Loucy (cell line): ENCODE results near the gene PKHD1.

Experiments
- H2AFZ ChIP-seq: fragments of 200-600 bp; sonication (generic); 2 replicates; pipeline ENCODE4 v1.6.0; 2016; ENCODE audit warnings: antibody characterized with exemption, mild to moderate bottlenecking, low read length, moderate library complexity
- H3F3A ChIP-seq: fragments of 200-600 bp; 2 replicates; pipeline ENCODE4 v1.6.0; 2016; ENCODE audit warnings: antibody characterized with exemption, low read depth, mild to moderate bottlenecking
- H3K27me3 ChIP-seq: fragments of 200-600 bp; sonication (generic); 2 replicates; pipeline ENCODE4 v1.6.1; 2014; ENCODE audit warnings: low read length, mild to moderate bottlenecking; ENCODE audit not compliant: insufficient read depth, poor library complexity, severe bottlenecking
- H3K36me3 ChIP-seq: fragments of 200-600 bp; sonication (generic); 2 replicates; pipeline ENCODE4 v1.6.1; 2016; ENCODE audit warnings: low read length; ENCODE audit not compliant: insufficient read depth
- H3K4me1 ChIP-seq: fragments of 200-600 bp; sonication (generic); 2 replicates; pipeline ENCODE4 v1.5.1; 2014; ENCODE audit warnings: low read length, mild to moderate bottlenecking; ENCODE audit not compliant: insufficient read depth, poor library complexity, severe bottlenecking
- H3K4me2 ChIP-seq: fragments of 200-600 bp; sonication (generic); 2 replicates; pipeline ENCODE4 v1.6.0; 2014; ENCODE audit warnings: antibody characterized with exemption, low read length, low read depth, mild to moderate bottlenecking; ENCODE audit not compliant: poor library complexity, severe bottlenecking
- H3K4me3 ChIP-seq: fragments of 200-600 bp; sonication (generic); 2 replicates; pipeline ENCODE4 v1.5.1; 2014; ENCODE audit warnings: low read length, mild to moderate bottlenecking, mixed read lengths; ENCODE audit not compliant: poor library complexity, severe bottlenecking
- H3K79me2 ChIP-seq: fragments of 200-600 bp; sonication (generic); 2 replicates; pipeline ENCODE4 v1.6.1; 2014; ENCODE audit warnings: low read length; ENCODE audit not compliant: insufficient read depth
- H3K9ac ChIP-seq: fragments of 200-600 bp; sonication (generic); 2 replicates; pipeline ENCODE4 v1.6.0; 2014; ENCODE audit warnings: mild to moderate bottlenecking, low read depth, low read length, moderate library complexity; ENCODE audit not compliant: poor library complexity, severe bottlenecking
- H3K9me2 ChIP-seq: fragments of 200-600 bp; sonication (generic); replicated peaks from 2 replicates; pipeline ENCODE4 v1.6.1; 2016; ENCODE audit warnings: low read depth, low read length, mixed read lengths
- H3K9me3 ChIP-seq: fragments of 200-600 bp; sonication (generic); 2 replicates; pipeline ENCODE4 v1.6.1; 2014; ENCODE audit warnings: mild to moderate bottlenecking, antibody characterized with exemption, low read length, low read depth; ENCODE audit not compliant: insufficient read depth
- H4K20me1 ChIP-seq: fragments of 200-600 bp; sonication (generic); 2 replicates; pipeline ENCODE4 v1.6.0; 2014; ENCODE audit warnings: antibody characterized with exemption, low read length, mild to moderate bottlenecking; ENCODE audit not compliant: insufficient read depth, poor library complexity, severe bottlenecking
- EZH2phosphoT487 ChIP-seq: fragments of 200-600 bp; IDR thresholded peaks from 2 replicates; pipeline ENCODE4 v1.6.1; 2018; ENCODE audit warnings: antibody characterized with exemption, mild to moderate bottlenecking, moderate library complexity, borderline replicate concordance
- TF ChIP-seq, protein P1 (sequence below): fragments of 200-600 bp; sonication (generic); conservative IDR thresholded peaks from 2 replicates; pipeline ENCODE4 v1.5.1; 2014; ENCODE audit warnings: mild to moderate bottlenecking, antibody characterized with exemption, low read length

Gene PKHD1

DNA sequence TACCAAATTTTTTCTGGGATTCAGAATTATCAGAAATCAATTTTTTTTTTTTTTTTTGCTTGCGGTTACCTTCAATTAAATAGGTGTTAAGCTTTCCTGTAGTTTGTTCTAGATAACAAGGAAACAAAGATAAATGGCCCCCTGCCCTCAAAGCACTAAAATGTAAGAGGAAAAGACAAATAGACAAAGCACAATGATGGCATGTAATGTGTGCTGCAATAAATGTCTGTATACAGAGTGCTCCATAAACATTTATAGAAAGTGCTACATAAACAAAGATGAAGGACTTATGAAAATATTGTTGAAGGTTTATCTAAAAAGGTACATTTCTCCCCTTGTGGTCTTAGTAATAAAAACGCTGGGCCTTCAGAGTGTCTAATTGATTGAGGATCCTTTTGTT is 384.6 kb downstream of the PKHD1 start:
- TF ChIP-seq, protein P1, sequence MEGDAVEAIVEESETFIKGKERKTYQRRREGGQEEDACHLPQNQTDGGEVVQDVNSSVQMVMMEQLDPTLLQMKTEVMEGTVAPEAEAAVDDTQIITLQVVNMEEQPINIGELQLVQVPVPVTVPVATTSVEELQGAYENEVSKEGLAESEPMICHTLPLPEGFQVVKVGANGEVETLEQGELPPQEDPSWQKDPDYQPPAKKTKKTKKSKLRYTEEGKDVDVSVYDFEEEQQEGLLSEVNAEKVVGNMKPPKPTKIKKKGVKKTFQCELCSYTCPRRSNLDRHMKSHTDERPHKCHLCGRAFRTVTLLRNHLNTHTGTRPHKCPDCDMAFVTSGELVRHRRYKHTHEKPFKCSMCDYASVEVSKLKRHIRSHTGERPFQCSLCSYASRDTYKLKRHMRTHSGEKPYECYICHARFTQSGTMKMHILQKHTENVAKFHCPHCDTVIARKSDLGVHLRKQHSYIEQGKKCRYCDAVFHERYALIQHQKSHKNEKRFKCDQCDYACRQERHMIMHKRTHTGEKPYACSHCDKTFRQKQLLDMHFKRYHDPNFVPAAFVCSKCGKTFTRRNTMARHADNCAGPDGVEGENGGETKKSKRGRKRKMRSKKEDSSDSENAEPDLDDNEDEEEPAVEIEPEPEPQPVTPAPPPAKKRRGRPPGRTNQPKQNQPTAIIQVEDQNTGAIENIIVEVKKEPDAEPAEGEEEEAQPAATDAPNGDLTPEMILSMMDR, result no peak
- no peak for TF ChIP-seq EZH2phosphoT487
- Histone ChIP-seq H3K4me2 (no peak overlapping the region), H3F3A (no peaks in the 10 kb centered on the region)

DNA sequence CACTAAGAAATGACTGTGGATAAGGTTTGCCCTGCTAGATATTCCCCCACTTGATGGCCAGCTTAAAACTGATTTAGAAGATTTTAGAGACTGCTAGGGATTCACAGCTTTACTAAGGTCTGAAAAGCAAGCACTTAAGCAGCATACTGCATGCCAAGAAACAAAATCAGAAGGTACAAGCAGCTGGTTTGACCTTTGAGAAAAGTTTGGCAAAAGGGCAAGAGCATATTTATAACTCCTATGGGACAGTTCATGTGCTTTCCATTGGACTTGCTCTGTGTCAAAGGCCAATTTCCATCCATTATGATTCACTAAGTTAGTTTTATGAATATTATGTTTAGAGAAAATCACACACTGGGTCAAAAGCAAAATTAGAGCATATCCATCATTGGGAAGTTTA is 402.8 kb downstream of the PKHD1 start:
- Histone ChIP-seq H3K27me3 (no peaks in the 10 kb centered on the region), H3K9me2 (no peaks in the 10 kb centered on the region), H2AFZ (no peak overlapping the region), H3K4me2 (no peak overlapping the region), H3K9ac (no peak overlapping the region), H3K9me3 (no peaks in the 10 kb centered on the region), H3F3A (no peaks in the 10 kb centered on the region), H3K79me2 (no peaks in the 10 kb centered on the region), H4K20me1 (no peaks in the 10 kb centered on the region), H3K4me1 (no peaks in the 10 kb centered on the region), H3K36me3 (no peaks in the 10 kb centered on the region), H3K4me3 (no peak overlapping the region)
- TF ChIP-seq EZH2phosphoT487, result no peak
- TF ChIP-seq, protein P1, result no peak

More for the DNA sequence above, 384.6 kb downstream of the PKHD1 start:
- Histone ChIP-seq H3K27me3 (no peaks in the 10 kb centered on the region), H3K36me3 (no peaks in the 10 kb centered on the region), H3K9ac (no peak overlapping the region), H3K9me2 (no peaks in the 10 kb centered on the region), H3K79me2 (no peaks in the 10 kb centered on the region), H4K20me1 (no peaks in the 10 kb centered on the region), H3K9me3 (no peaks in the 10 kb centered on the region), H3K4me3 (no peak overlapping the region), H2AFZ (no peak overlapping the region), H3K4me1 (no peaks in the 10 kb centered on the region)

DNA sequence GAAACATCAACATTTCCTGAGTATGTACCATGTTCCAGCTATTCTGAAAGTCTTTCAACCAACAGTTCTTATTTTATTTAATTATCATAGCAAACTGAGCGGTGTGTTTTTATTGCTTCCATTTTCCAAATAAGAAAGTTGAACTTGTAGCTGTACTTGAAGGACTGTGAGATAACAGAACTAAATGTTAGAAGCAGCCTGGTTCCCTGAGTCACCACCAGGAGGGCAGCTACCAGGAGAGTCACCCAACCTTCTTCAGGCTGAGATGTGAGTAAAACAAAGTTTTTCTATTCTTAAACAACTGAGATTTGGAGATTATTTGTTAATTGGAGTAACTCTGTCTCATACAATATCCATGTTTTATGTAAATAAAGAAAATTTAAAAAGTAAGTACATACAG is 403.4 kb downstream of the PKHD1 start:
- Histone ChIP-seq H3K36me3 (no peaks in the 10 kb centered on the region), H3K9me2 (no peaks in the 10 kb centered on the region), H3K79me2 (no peaks in the 10 kb centered on the region), H3K27me3 (no peaks in the 10 kb centered on the region), H3K9ac (no peak overlapping the region), H4K20me1 (no peaks in the 10 kb centered on the region), H3K4me2 (no peak overlapping the region), H2AFZ (no peak overlapping the region), H3K4me3 (no peak overlapping the region), H3K9me3 (no peaks in the 10 kb centered on the region), H3F3A (no peaks in the 10 kb centered on the region), H3K4me1 (no peaks in the 10 kb centered on the region)
- TF ChIP-seq, protein P1, result no peak
- no peak for TF ChIP-seq EZH2phosphoT487
